SU-DHL-6 (cell line): ENCODE data around the gene INPP5A.

Experiments used
- H2AFZ ChIP-seq: fragments of 200-600 bp; sonication (generic); 2 replicates; pipeline ENCODE4 v1.6.1; 2014; ENCODE audit warnings: low read depth, mild to moderate bottlenecking, moderate library complexity, mixed read lengths, antibody characterized with exemption, low read length; ENCODE audit not compliant: severe bottlenecking
- H3F3A ChIP-seq: fragments of 200-600 bp; shearing (Covaris generic); 2 replicates; pipeline ENCODE4 v1.6.0; 2016; ENCODE audit warnings: antibody characterized with exemption, mild to moderate bottlenecking; ENCODE audit not compliant: insufficient read depth
- H3K27ac ChIP-seq: fragments of 200-600 bp; sonication (generic); 2 replicates; pipeline ENCODE4 v1.5.1; 2016; ENCODE audit warnings: low read depth, mild to moderate bottlenecking, low read length, moderate library complexity, mixed read lengths
- H3K27me3 ChIP-seq: fragments of 200-600 bp; sonication (generic), shearing (Covaris generic); 2 replicates; pipeline ENCODE4 v1.6.0; 2014; ENCODE audit warnings: mild to moderate bottlenecking, low read length
- H3K36me3 ChIP-seq: fragments of 200-600 bp; sonication (generic); 2 replicates; pipeline ENCODE4 v1.6.1; 2014; ENCODE audit warnings: mild to moderate bottlenecking, low read length, mixed read lengths
- H3K4me2 ChIP-seq: fragments of 300-600, 200-600 bp; shearing (Covaris generic), sonication (generic); 2 replicates; pipeline ENCODE4 v1.6.0; 2014; ENCODE audit warnings: low read length, low read depth, mild to moderate bottlenecking; ENCODE audit not compliant: poor library complexity, severe bottlenecking
- H3K4me3 ChIP-seq: fragments of 200-600 bp; sonication (generic); 2 replicates; pipeline ENCODE4 v1.5.1; 2014; ENCODE audit warnings: antibody characterized with exemption, low read length, mild to moderate bottlenecking, mixed read lengths; ENCODE audit not compliant: insufficient read depth, poor library complexity, severe bottlenecking
- H3K79me2 ChIP-seq: fragments of 200-600 bp; sonication (generic); 2 replicates; pipeline ENCODE4 v1.6.1; 2014; ENCODE audit warnings: mild to moderate bottlenecking, low read length, moderate library complexity; ENCODE audit not compliant: insufficient read depth
- H3K9ac ChIP-seq: fragments of 200-600 bp; sonication (generic); 2 replicates; pipeline ENCODE4 v1.7.0; 2014; ENCODE audit warnings: mild to moderate bottlenecking, low read length
- H3K9me2 ChIP-seq: fragments of 200-600 bp; sonication (generic); replicated peaks from 2 replicates; pipeline ENCODE4 v1.6.1; 2014; ENCODE audit warnings: low read length; ENCODE audit not compliant: insufficient read depth
- H3K9me3 ChIP-seq: fragments of 200-600 bp; sonication (generic); 2 replicates; pipeline ENCODE4 v1.6.1; 2014; ENCODE audit warnings: low read length, mixed read lengths; ENCODE audit not compliant: insufficient read depth
- H4K20me1 ChIP-seq: fragments of 200-600 bp; sonication (generic); 2 replicates; pipeline ENCODE4 v1.6.1; 2014; ENCODE audit warnings: low read depth, mild to moderate bottlenecking, antibody characterized with exemption, low read length, moderate library complexity, mixed read lengths
- CTCF ChIP-seq: fragments of 200-600 bp; sonication (generic); IDR thresholded peaks from one replicate; pipeline ENCODE4 v1.5.1; 2017; ENCODE audit warnings: antibody characterized with exemption, mild to moderate bottlenecking, low read length, moderate library complexity; ENCODE audit not compliant: insufficient read depth, poor library complexity, severe bottlenecking
- EZH2phosphoT487 ChIP-seq: fragments of 200-600 bp; sonication (generic), shearing (Covaris generic); conservative IDR thresholded peaks from 2 replicates; pipeline ENCODE4 v1.6.1; 2018; ENCODE audit warnings: mild to moderate bottlenecking, antibody characterized with exemption, low read length, moderate library complexity, mixed read lengths

The INPP5A gene

GRCh38 chr10:132730573-132730953 is 193.0 kb downstream of the INPP5A start:
- Histone ChIP-seq H3K27ac (no peak overlapping the region), H4K20me1 (no peaks in the 10 kb centered on the region), H3K9ac (no peak overlapping the region), H3K36me3 (no peaks in the 10 kb centered on the region), H3K27me3 (no peaks in the 10 kb centered on the region), H3K4me2 (no peak overlapping the region), H3F3A (no peaks in the 10 kb centered on the region), H3K9me2 (no peaks in the 10 kb centered on the region), H3K79me2 (no peaks in the 10 kb centered on the region), H2AFZ (no peak overlapping the region), H3K9me3 (no peaks in the 10 kb centered on the region), H3K4me3 (no peak overlapping the region)
- TF ChIP-seq EZH2phosphoT487 (no peak), CTCF (no peak)

GRCh38 chr10:132732518-132732917 is 194.9 kb downstream of the INPP5A start:
- TF ChIP-seq EZH2phosphoT487 (no peak), CTCF (no peak)

GRCh38 chr10:132733926-132734325 is 196.3 kb downstream of the INPP5A start:
- Histone ChIP-seq H3K27ac (no peak overlapping the region), H4K20me1 (no peaks in the 10 kb centered on the region), H3K9me2 (no peaks in the 10 kb centered on the region), H3K27me3 (no peaks in the 10 kb centered on the region), H3K9me3 (no peaks in the 10 kb centered on the region), H3K9ac (no peak overlapping the region), H3F3A (no peaks in the 10 kb centered on the region), H3K36me3 (no peaks in the 10 kb centered on the region), H3K79me2 (no peaks in the 10 kb centered on the region), H3K4me3 (no peak overlapping the region), H2AFZ (no peak overlapping the region), H3K4me2 (no peak overlapping the region)
- no peak for TF ChIP-seq EZH2phosphoT487
- TF ChIP-seq CTCF, result no peak

More at GRCh38 chr10:132732518-132732917, 194.9 kb downstream of the INPP5A start:
- no peak overlapping the region for H2AFZ ChIP-seq
- no peaks in the 10 kb centered on the region for H3K79me2 ChIP-seq
- no peaks in the 10 kb centered on the region for H3K36me3 ChIP-seq
- no peaks in the 10 kb centered on the region for H3F3A ChIP-seq
- H3K27me3 ChIP-seq, result no peaks in the 10 kb centered on the region
- no peak overlapping the region for H3K27ac ChIP-seq
- H4K20me1 ChIP-seq, result no peaks in the 10 kb centered on the region
- H3K9me3 ChIP-seq, result no peaks in the 10 kb centered on the region
- H3K4me3 ChIP-seq, result no peak overlapping the region
- H3K9ac ChIP-seq, result no peak overlapping the region
- H3K9me2 ChIP-seq, result no peaks in the 10 kb centered on the region
- H3K4me2 ChIP-seq, result no peak overlapping the region

- H3K9me3 ChIP-seq, result no peaks in the 10 kb centered on the region
- H3K4me2 ChIP-seq, result no peak overlapping the region
- no peaks in the 10 kb centered on the region for H3K36me3 ChIP-seq
- no peaks in the 10 kb centered on the region for H4K20me1 ChIP-seq
- no peaks in the 10 kb centered on the region for H3K79me2 ChIP-seq
- H3K27ac ChIP-seq, result no peak overlapping the region
- no peak for TF ChIP-seq CTCF
- TF ChIP-seq EZH2phosphoT487, result no peak
- H3K4me3 ChIP-seq, result no peak overlapping the region
- no peaks in the 10 kb centered on the region for H3F3A ChIP-seq
- no peaks in the 10 kb centered on the region for H3K27me3 ChIP-seq
- H3K9ac ChIP-seq, result no peak overlapping the region
- H3K9me2 ChIP-seq, result no peaks in the 10 kb centered on the region
- no peak overlapping the region for H2AFZ ChIP-seq
Measured at GRCh38 chr10:132735341-132735775, 197.8 kb downstream of the INPP5A start.
